Epidermal melanocyte (primary cell): ENCODE data around the gene CYP26A1.

Source experiments
- DNase-seq: peaks from one replicate; pipeline ENCODE4 v3.0.0; 2011; ENCODE audit warnings: low spot score; ENCODE audit not compliant: insufficient read length

The CYP26A1 gene

DNA sequence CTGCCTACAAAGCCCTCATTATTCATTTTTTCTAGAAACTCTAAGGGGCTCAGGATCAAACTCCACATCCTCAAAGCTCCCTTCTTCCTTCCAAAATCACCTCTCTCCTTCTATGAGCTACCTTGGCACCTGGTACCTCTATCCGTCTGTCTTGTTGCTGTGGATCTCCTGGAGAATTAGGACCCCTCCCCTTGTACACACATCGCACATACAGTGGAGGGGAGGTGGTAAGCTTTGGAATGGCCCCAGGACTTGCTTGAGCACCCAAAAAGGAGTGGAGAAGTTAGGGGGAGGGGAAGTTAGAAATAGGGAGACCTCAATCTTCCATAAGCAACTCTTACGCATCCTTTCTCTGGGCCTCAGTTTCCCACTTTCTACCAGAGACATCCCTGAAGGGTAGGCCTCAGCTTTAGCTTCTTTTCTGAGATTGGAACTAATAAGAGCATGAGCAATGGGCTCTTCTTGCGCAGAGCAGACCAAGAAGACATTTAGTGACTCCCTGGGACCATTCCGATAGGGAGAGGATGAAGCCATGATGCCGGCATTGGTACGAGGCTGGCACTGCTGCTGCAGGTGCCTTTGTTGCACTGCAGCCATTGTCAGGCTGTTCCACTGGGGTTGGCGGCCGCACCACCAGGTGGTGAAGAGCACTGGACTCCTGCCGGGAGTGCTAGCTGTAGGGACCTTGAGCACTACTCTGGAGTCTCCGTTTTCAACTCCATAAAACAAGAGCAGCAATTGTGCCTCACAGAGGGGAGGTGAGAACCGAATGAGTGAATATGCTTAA, 8.6 kb upstream of the CYP26A1 start:
- no peak for DNase-seq

DNA sequence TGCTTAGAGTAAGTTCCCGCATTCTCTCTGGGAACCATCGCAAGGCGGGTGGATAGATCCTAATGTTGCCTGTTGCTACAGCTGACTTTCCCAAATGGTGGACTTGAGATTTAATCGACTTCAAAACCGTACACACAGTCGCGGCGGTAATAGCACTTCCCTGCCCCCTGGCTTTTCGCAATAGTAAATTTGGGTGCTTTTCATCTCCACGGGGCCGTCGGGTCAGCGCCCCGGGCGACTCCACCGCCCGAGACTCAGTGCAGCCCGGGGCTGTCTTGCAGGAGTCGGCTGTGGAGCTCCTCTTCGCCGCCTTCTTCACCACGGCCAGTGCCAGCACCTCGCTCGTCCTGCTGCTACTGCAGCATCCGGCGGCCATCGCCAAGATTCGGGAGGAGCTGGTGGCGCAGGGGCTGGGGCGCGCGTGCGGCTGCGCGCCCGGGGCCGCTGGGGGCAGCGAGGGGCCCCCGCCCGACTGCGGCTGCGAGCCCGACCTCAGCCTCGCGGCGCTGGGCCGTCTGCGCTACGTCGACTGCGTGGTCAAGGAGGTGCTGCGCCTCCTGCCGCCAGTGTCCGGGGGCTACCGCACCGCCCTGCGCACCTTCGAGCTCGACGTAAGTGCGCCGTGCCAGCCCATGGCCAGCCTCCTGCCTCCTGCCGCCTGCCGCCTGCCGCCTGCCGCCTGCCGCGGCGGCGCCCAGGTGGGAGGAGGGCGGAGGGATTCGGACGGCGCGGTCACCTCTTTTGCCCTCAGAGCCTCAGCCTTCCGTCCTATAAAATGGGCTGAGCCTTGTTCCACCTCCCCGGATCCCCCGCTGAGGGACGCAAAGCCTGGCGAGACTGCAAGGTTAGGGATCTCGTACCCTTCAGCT, 7.8 kb upstream of the CYP26A1 start:
- DNase-seq: no peak

DNA sequence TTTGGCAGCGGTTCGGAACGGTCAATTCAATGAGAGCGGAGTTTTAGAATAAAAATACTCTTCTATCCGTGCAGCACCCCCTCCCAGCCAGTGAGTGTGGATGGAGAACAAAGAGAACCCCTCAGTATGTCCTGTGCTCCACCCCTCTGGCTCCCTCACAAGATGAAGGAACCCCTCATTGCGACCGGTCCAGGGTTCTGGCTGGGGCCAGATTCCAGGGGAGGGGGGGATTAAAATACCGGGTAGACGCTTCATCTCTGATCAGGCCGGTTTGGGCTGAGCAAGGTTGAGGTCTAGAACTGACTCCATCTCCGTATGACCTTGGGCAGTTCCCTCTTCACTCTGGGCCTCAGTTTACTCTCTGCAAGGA, 7.2 kb upstream of the CYP26A1 start:
- no peak for DNase-seq

DNA sequence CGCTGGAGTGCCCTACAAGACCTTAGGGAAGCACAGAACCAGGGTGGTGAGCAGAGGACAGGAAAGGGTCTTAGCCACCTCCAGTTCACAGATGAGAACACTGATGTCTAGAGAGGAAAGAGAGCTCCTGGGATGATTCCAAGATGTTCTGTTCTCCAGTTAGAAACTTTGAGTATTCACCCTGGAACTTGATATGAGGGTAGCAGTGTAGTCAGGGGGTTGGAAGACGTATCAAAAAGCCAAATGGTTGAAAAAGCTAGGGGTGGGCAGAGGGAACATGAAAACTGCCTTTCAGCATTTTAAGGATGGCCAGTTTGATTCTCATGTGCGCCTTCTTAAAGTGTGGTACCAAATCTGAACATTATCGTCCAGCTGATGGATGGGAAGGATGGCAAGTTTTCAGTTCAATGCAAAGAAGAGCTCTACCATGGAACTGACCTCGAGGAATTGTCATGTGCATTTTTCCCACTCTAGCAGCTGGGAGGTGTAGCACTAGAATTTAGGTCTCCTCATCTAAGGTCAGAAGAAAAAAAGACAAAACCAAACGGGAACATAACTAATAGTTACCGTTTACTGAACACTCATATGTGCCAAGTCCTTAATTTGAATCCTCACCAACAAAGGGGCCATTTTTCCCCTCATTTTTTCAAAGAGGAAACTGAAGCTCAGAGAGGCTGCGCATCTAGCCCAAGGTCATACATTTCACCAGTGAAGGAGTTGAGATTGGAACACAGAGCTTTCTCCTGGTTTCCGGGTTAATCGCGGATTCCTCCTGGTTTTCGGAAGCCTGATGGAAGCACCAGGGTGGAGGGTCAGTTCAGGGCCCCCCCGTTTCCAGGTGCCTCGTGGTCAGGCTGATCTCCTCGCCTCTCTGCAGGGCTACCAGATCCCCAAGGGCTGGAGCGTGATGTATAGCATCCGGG, 6.0 kb upstream of the CYP26A1 start:
- DNase-seq: no peak

DNA sequence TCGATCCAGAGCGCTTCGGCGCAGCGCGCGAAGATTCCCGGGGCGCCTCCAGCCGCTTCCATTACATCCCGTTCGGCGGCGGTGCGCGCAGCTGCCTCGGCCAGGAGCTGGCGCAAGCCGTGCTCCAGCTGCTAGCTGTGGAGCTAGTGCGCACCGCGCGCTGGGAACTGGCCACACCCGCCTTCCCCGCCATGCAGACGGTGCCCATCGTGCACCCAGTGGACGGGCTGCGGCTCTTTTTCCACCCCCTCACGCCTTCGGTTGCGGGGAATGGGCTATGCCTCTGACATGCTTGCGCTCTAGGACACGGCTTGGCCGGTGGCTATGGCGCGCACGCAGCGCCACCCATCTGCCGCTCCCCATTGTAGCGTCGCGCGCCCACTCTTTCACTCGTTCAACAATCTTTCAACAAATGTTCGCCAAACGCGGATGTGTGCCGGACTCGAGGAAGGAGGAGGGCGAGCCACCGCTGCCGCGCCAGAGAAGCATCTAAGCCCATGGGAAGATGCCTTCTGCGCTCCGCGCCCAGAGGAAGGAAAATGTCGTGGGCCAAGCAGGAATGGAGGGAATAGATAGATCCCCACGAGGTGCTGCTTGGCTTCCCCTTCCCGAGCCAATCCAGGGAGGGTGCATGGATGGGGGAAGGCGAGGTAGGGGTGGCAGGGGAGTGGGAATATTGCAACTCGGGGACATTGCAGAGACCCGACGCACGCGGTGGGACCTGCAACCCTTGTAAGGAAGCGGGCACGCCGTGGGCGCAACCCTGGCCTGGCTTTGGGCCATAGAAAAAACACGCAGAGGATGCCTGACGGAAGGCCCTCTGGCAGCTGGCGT, 5.1 kb upstream of the CYP26A1 start:
- no peak for DNase-seq

DNA sequence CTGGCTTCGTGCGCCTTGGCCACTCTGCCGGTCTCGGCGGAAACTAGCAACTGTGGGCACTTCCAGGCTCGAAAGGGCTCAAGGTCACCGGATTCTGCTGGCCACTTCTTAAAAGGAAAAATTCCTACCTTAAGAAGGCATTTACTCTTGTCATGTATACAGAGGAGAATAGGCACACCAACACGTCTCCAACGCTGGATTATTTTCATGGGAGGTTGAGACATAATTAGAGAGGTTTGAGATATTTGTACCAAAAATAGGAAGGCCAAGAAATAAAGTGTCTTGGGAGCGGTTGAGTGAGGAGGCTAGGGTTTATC, 4.5 kb upstream of the CYP26A1 start:
- no peak for DNase-seq

DNA sequence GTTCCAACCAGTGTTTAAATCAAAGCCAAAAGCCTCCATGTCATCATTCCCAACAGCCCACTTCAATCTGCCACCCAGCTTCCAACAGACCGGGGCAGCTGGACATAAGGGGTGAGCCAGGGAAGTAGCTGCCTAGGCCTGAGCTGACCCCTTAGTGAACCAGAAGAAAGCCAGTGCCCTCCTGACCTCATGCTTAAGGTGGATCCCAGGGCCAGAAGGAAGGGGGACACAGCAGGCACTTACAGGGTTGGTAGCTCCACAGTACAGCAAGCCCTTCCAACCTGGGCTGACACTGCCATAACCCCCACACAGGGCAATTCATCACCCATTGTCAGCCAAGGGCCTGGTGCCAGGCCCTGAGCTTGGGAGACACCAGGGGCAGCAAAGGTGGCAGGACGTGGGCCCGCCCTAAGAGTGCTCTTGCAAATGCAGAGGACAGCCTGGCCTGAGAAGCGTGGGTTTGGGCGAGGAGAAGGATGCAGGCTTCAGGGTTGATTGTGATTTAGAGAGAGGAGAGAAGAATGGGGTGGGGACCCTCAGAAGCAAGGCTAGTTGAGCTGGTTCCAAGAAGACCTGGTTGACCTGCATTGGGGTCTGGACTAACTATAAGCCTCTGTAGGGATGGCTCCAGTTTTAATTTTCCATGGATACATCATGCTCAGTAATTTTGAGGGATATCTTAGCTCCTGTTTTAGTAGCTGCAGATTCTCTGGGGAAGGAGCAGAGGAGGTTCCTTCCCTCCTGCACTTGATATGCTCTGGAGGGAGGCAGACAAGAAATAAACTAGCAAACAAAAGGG, 3.1 kb upstream of the CYP26A1 start:
- DNase-seq: no peak

DNA sequence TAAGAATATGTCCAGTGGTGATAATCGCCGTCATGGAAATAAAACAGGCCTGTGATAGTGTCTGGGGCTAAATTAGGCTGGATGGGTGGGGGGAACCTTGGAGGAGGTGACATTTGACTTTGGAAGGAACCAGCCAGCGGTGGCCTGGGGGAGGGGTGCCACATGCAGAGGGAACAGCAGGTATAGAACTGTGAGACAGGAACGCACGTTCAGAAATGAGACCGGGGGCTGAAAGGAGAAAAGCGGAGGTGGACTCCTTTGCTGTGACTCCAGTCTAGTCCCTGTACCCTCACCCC, 2.6 kb upstream of the CYP26A1 start:
- no peak for DNase-seq

DNA sequence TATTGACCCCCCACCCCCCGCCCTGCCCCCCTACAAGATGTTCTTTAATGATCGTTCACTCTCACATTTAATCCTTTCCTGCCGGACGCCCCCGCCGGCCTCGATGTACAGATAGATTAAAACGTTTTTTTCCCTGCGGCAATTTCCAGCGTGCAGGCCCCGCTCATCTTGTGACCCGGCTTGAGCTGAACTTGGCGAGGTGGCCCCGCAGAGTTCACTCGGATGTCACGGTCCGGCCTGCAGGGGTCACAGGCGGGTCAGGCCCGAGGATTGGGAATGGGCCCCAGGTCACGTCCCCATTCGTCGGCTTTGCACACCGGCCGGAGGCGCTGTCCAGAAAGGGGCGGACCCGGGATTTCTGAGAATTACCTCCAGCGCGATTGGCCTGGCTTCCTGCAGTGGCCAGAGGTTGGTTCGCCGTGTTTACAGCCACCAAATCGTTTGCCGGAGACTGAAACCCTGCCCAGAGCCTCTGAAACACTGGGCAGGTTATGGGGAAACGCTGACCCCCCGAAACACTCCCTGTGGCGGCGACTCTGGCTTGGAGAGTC, 1.9 kb upstream of the CYP26A1 start:
- no peak for DNase-seq

DNA sequence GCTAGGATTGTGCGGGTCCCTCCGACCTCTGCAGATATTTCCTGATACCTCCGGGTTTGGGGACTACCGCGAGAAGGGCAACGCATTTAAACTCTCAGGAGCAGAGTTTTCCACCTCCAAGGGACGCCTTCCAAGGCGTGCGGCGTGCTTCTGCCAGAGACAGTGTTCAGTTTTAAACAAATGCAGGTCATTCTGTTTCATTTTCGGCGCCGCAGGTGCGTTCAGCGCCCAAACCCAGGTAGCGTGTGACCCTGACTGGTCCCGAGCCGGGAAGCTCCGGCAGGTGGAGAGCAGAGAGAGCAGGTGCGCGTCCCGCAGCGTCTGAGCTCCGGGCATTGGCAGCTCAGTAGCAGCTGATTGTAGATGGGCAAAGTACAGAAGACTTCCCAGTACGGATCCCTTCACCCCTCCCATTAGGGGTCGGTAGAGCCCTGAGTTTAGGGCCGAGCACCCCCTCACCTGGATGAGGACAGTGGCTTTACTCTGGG, 1.4 kb upstream of the CYP26A1 start:
- no peak for DNase-seq

DNA sequence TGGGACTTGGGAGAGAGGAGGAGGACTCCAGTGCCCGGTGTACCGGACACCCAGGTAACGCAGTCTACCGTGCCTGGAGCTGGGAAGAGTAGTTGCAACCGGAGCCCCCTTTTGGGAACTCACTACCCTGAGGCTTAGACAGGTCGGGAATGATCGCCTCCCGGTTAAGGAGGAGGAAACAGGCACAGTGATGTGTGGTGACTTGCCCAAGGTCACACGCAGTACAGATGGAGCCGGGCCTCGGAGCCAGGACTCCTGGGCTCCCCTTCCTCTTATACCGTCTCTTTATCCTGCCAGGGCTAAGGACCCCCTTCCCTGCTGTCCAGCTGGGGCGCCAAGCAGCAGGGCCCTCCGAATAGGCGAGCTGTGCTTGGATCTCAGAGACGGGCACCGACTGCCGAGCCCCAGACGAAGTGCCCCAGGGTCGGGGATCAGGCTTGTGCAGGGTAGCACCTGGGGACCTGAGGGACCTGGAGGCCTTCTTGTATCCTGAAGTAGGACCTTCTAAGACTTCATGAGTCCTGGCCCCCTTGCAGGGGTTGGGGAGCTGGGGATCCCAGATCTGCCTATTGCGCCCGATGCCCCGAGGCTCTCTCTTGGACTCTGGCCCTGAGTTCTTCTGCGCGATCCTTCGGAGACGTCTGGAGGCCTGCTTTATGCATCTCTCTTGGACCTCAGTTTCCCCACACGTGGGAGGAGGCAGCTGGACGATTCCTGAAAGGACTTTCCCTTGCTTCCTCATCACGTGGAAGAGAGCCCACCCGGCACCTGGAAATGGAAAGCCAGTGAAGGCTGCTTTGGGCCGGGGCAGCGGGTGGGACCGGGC, 767 bp upstream of the CYP26A1 start:
- DNase-seq: no peak

DNA sequence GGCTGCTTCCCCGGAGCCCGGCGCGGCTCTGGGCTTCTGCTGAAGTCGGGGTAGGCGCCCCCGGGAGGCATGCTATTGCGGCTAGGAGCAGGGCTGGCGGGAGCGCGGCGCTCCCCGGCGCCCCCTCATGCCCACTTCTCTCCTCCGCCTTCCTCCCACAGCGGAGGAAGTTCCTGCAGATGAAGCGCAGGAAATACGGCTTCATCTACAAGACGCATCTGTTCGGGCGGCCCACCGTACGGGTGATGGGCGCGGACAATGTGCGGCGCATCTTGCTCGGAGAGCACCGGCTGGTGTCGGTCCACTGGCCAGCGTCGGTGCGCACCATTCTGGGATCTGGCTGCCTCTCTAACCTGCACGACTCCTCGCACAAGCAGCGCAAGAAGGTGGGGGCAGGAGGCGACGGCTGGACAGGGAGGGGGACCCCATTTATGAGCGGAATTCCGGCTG, 479 bp downstream of the CYP26A1 start:
- DNase-seq: no peak

DNA sequence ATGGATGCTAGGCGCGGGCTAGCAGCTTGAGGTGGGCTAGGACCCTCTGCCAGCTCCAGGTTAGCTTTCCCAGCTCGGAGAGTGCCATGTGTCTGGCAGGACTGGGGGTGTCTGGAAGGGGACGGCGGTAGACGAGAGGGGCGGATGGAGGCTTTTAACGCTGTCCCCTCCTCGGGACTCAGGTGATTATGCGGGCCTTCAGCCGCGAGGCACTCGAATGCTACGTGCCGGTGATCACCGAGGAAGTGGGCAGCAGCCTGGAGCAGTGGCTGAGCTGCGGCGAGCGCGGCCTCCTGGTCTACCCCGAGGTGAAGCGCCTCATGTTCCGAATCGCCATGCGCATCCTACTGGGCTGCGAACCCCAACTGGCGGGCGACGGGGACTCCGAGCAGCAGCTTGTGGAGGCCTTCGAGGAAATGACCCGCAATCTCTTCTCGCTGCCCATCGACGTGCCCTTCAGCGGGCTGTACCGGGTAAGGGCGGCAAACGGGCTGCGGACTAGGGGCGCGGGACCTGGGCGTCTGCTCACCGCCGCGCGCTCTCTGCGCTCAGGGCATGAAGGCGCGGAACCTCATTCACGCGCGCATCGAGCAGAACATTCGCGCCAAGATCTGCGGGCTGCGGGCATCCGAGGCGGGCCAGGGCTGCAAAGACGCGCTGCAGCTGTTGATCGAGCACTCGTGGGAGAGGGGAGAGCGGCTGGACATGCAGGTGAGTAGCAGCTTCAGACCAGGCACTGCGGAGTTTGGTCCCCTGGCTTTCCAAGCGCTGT, 1.1 kb downstream of the CYP26A1 start:
- DNase-seq: no peak

DNA sequence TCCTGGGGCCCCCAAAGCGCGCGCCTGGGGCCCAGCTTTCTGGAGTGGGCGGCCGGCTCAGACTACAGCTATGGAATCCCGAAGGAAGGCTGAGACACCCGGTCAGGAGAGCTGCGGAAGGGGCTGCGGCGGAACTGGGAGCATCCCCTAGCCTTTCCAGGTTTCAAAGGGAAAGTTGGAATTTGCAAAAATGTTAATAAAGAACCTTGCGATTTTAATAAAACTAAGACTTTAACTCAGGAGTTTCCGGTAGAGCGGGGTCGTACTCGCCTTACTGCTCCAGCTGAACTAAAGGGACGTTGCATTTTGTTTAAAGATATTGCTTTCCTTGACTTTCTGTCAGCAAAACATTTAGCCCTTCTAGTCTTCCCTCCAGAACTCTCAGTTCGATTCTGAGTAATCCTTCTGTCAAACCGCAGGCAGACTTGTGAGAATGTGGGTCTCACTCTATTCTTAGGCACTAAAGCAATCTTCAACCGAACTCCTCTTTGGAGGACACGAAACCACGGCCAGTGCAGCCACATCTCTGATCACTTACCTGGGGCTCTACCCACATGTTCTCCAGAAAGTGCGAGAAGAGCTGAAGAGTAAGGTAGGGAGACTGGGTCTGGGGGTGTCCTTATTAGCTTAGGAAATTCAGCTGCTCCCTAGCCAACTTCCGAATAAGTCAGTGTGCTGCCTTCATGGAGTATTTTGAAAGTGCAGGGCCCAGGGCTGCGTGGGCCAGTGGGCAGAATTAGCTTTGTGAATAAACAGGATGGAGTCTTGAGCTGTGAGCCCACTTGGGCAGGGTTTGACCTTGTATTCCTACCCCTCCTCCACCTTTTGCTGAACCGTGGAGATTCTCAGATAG, 1.9 kb downstream of the CYP26A1 start:
- no peak for DNase-seq

DNA sequence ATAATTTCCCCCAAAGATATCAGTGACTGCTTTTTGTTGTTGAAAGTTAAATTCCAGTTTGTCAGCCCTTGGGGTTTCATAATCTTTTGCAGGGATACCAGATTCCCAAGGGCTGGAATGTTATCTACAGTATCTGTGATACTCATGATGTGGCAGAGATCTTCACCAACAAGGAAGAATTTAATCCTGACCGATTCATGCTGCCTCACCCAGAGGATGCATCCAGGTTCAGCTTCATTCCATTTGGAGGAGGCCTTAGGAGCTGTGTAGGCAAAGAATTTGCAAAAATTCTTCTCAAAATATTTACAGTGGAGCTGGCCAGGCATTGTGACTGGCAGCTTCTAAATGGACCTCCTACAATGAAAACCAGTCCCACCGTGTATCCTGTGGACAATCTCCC, 3.2 kb downstream of the CYP26A1 start:
- no peak for DNase-seq

DNA sequence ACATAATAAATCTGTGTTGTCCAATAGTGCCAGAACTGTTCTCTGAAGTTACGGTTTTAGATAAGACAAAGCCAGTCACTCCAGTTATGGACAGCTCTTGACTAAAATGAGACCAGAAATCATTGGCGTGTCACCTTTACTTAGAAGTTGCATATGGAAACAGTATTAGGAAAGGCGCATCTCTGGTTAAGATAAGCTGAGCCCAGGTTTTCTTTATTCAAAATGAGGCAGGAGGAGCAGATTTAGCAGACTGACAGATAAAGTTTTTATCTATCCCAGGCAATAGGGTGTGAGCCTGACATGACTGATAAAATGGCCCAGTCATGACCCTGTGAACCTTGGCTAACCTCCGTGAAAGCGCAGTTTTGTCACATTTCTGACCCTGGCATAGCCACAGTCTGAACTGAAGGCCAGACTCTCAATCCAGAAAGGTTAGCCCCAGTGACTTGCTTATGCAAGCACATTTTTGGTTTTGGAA, 4.2 kb downstream of the CYP26A1 start:
- no peak for DNase-seq
